Stimulated activated naive B cell treated with anti-CD40 and anti-IgM and Interleukin-4, amounts not matched to agents 10 μg/mL and 1 μg/mL and 100 μg/mL, for 72 hours (primary cell): ENCODE data around the gene CPLX3.

Experiments used
- ATAC-seq, 2 donors: fragments of 150-1000 bp; cut with Tn5 transposase; replicated peaks; 2 replicates each; pipeline ENCODE4 v1.10.0; 2021; ENCODE audit warnings: moderate library complexity in 1 of 2
- DNase-seq: peaks from one replicate; pipeline ENCODE4 v3.0.0; 2021
- H3K27ac Mint-ChIP-seq: one replicate; pipeline ENCODE4 v1.8.0; 2022; ENCODE audit warnings: mild to moderate bottlenecking, mixed read lengths
- H3K27me3 Mint-ChIP-seq, 2 donors: one replicate each; pipeline ENCODE4 v1.8.0; 2022; ENCODE audit warnings: mixed read lengths in 2 of 2
- H3K36me3 Mint-ChIP-seq, 2 donors: one replicate each; pipeline ENCODE4 v1.8.0; 2022; ENCODE audit warnings: mixed read lengths in 2 of 2, mild to moderate bottlenecking in 1 of 2
- H3K4me1 Mint-ChIP-seq, 2 donors: one replicate each; pipeline ENCODE4 v1.8.0; 2022; ENCODE audit warnings: mixed read lengths in 2 of 2, mild to moderate bottlenecking in 1 of 2
- H3K4me3 Mint-ChIP-seq, 2 donors: one replicate each; pipeline ENCODE4 v1.8.0; 2022; ENCODE audit warnings: mild to moderate bottlenecking in 2 of 2, mixed read lengths in 2 of 2, moderate library complexity in 1 of 2
- H3K9me3 Mint-ChIP-seq, 2 donors: one replicate each; pipeline ENCODE4 v1.8.0; 2022; ENCODE audit warnings: mixed read lengths in 2 of 2, mild to moderate bottlenecking in 1 of 2

Gene CPLX3

DNA sequence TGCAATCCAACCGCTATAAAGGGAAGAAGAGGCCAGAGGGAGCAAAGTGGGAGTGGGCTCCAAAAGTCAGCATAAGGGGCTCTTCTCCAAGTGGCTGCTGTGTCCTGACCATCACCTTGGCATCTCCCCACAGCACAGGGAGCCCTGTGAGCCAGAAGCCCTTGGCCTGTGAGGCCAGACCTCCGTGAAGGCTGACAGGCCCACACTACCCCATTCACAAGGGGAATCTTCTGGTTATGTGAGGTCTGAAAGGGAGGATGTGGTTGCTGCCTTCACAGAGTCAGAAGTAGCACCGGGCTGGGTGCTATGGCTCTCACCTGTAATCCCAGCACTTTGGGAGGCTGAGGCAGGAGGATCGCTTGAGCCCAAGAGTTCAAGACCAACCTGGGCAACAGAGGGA is 19.2 kb downstream of the CPLX3 start:
- Mint-ChIP-seq H3K4me1 (peaks cover 43 to 73% of the 10 kb centered on the region in 2 donors), H3K9me3 (no peaks in the 10 kb centered on the region), H3K4me3 (no peak overlapping the region), H3K27me3 (no peaks in the 10 kb centered on the region), H3K27ac (peak overlapping the region; percentile 63), H3K36me3 (peaks cover 45 to 53% of the 10 kb centered on the region in 2 donors)
- no peak for ATAC-seq
- no peak for DNase-seq

- peak overlapping the region in 1 of 2 donors; percentile 52 for H3K4me3 Mint-ChIP-seq
- no peaks in the 10 kb centered on the region for H3K27me3 Mint-ChIP-seq
- no peaks in the 10 kb centered on the region for H3K9me3 Mint-ChIP-seq
- H3K36me3 Mint-ChIP-seq, result peaks cover 50 to 53% of the 10 kb centered on the region in 2 donors
- H3K4me1 Mint-ChIP-seq, result peaks cover 36 to 55% of the 10 kb centered on the region in 2 donors
- peak overlapping the region; percentile 66 for H3K27ac Mint-ChIP-seq
- ATAC-seq, result no peak
- DNase-seq, result no peak
Measured at GRCh38 chr15:74847432-74847831, 21.0 kb downstream of the CPLX3 start.

- Mint-ChIP-seq H3K27ac (no peak overlapping the region), H3K4me3 (no peak overlapping the region), H3K27me3 (no peaks in the 10 kb centered on the region), H3K9me3 (no peaks in the 10 kb centered on the region), H3K36me3 (peaks cover 49 to 54% of the 10 kb centered on the region in 2 donors), H3K4me1 (peaks cover 30 to 37% of the 10 kb centered on the region in 2 donors)
- DNase-seq, result no peak
- ATAC-seq, result no peak
Measured at GRCh38 chr15:74850393-74850792, 24.0 kb downstream of the CPLX3 start.

DNA sequence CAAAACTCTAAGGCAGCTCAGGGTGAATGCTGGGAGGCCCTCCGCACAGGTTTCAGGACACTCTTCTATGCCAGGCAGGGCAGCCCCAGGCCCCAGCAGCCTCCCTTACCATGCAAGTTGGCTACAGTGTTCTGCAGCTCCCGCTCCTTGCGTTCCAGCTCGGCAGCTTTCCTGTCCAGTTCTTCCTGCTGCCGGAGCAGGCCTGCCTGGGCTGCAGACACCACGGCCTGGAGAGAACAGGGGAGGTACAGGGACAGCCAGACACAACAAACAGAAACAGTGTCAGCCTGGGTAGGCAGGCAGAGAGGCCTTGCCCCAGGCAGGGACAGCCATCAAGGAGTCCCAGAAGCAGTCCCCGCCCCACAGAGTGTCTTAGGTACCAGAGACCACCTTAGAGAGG is 25.5 kb downstream of the CPLX3 start:
- peaks cover 49 to 54% of the 10 kb centered on the region in 2 donors for H3K36me3 Mint-ChIP-seq
- peaks cover 31 to 44% of the 10 kb centered on the region in 2 donors for H3K4me1 Mint-ChIP-seq
- peak overlapping the region; percentile 56 for H3K27ac Mint-ChIP-seq
- no peak overlapping the region for H3K4me3 Mint-ChIP-seq
- no peaks in the 10 kb centered on the region for H3K27me3 Mint-ChIP-seq
- no peaks in the 10 kb centered on the region for H3K9me3 Mint-ChIP-seq
- ATAC-seq, result no peak
- DNase-seq, result no peak

- H3K4me1 Mint-ChIP-seq, result peaks cover 40 to 53% of the 10 kb centered on the region in 2 donors
- H3K9me3 Mint-ChIP-seq, result no peaks in the 10 kb centered on the region
- no peaks in the 10 kb centered on the region for H3K27me3 Mint-ChIP-seq
- H3K4me3 Mint-ChIP-seq, result no peak overlapping the region
- DNase-seq (no peak), ATAC-seq (no peak)
- H3K36me3 Mint-ChIP-seq, result peaks cover 34 to 41% of the 10 kb centered on the region in 2 donors
- H3K27ac Mint-ChIP-seq, result peak overlapping the region; percentile 37
Measured at GRCh38 chr15:74854453-74855022, 28.1 kb downstream of the CPLX3 start.

DNA sequence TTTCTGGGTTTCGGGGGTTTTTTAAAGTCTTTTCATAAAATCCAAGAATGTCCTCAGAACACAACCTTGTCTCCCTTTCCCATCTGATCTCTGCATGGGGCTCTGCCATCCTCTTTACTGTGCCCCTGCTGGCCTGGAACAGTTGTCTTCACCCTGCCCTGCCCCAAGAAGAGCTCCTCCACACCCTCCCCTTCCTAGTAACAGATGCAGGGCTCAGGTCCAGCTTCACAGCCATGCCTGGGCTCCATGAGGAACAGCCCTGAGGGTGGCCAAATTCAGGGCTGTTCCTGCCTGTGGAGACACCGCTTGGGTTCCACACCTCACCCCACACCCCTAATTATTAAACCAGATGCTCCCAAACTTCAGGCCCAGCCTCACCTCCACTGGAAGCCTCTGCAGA is 29.4 kb downstream of the CPLX3 start:
- Mint-ChIP-seq H3K36me3 (peaks cover 31 to 37% of the 10 kb centered on the region in 2 donors), H3K27me3 (no peaks in the 10 kb centered on the region), H3K4me1 (peaks cover 38 to 53% of the 10 kb centered on the region in 2 donors), H3K27ac (peak overlapping the region; percentile 90), H3K9me3 (no peaks in the 10 kb centered on the region), H3K4me3 (peak overlapping the region in 1 of 2 donors; percentile 39)
- DNase-seq (no peak), ATAC-seq (no peak)

GRCh38 chr15:74856537-74856936 is 30.1 kb downstream of the CPLX3 start:
- Mint-ChIP-seq H3K9me3 (no peaks in the 10 kb centered on the region), H3K4me1 (peaks cover 35 to 53% of the 10 kb centered on the region in 2 donors), H3K36me3 (peaks cover 26 to 31% of the 10 kb centered on the region in 2 donors), H3K27me3 (no peaks in the 10 kb centered on the region), H3K27ac (peak overlapping the region; percentile 94), H3K4me3 (no peak overlapping the region)
- ATAC-seq (no peak), DNase-seq (no peak)

DNA sequence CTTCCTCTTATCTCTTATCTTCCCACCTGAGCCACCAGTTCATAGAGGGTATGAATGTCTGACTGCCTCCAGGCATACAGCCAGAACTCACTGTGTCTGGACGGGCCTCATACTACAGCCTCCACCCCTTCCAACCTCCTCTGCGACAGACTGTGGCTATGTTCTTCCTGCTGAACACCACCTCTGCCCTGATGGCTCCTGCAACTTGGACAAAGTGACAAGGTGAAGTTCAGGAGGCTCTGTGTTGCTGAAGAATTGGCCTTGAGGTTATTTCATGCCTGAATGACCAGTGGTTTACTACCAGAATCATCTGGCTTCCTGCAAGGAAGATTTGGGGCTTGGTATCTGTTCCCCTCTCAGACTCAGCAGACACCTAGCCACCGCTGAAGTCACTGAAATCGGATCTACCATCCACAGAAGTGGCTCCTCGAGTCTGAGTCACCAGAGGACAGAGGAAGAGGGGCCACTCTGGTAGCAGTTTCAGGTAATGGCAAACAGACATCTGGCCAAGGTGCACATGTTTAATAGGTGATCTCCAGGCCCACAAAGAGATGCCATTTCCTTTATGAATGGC is 30.7 kb downstream of the CPLX3 start:
- H3K36me3 Mint-ChIP-seq, result peaks cover 22 to 27% of the 10 kb centered on the region in 2 donors
- no peaks in the 10 kb centered on the region for H3K9me3 Mint-ChIP-seq
- ATAC-seq (peak; percentile 85 to 87), DNase-seq (peak; percentile 57)
- H3K4me3 Mint-ChIP-seq, result peak overlapping the region; percentile 14 to 66
- peak overlapping the region; percentile 94 for H3K27ac Mint-ChIP-seq
- H3K27me3 Mint-ChIP-seq, result no peaks in the 10 kb centered on the region
- H3K4me1 Mint-ChIP-seq, result peaks cover 35 to 53% of the 10 kb centered on the region in 2 donors

- ATAC-seq (peak; percentile 79 to 85), DNase-seq (peak; percentile 47)
- peaks cover 20 to 23% of the 10 kb centered on the region in 2 donors for H3K36me3 Mint-ChIP-seq
- H3K27ac Mint-ChIP-seq, result peak overlapping the region; percentile 94
- H3K27me3 Mint-ChIP-seq, result no peaks in the 10 kb centered on the region
- H3K9me3 Mint-ChIP-seq, result no peaks in the 10 kb centered on the region
- H3K4me1 Mint-ChIP-seq, result peaks cover 35 to 52% of the 10 kb centered on the region in 2 donors
- peak overlapping the region; percentile 50 to 66 for H3K4me3 Mint-ChIP-seq
Measured at GRCh38 chr15:74857671-74858368, 31.4 kb downstream of the CPLX3 start.

DNA sequence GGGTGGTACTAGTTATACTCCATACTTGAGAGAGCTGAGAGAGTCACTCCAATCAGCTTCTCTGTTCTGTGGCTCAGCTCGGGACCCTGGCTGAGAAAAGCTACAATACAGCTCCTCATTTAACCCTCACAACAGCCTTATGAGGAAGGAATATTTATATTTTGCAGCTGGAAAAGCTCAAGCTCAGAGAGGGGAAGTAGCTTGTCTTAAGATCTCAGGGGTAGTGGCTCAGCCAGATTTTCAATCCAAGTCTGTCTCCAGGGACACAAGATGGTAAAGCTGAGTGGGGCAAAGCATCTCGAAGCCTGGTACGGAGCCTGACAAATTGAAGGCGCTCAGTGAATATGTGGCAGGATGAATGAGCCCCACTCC is 31.9 kb downstream of the CPLX3 start:
- Mint-ChIP-seq H3K27ac (peak overlapping the region; percentile 94), H3K4me3 (peak overlapping the region; percentile 50 to 66), H3K4me1 (peaks cover 34 to 47% of the 10 kb centered on the region in 2 donors), H3K9me3 (no peaks in the 10 kb centered on the region), H3K36me3 (peaks cover 17 to 18% of the 10 kb centered on the region in 2 donors), H3K27me3 (no peaks in the 10 kb centered on the region)
- ATAC-seq (no peak), DNase-seq (no peak)

GRCh38 chr15:74863239-74864056 is 37.0 kb downstream of the CPLX3 start:
- DNase-seq, result no peak

GRCh38 chr15:74864296-74864695 is 37.9 kb downstream of the CPLX3 start:
- Mint-ChIP-seq H3K27ac (no peak overlapping the region), H3K27me3 (no peaks in the 10 kb centered on the region), H3K9me3 (no peaks in the 10 kb centered on the region), H3K4me1 (peaks cover 34 to 63% of the 10 kb centered on the region in 2 donors), H3K4me3 (no peak overlapping the region), H3K36me3 (peaks cover 31 to 47% of the 10 kb centered on the region in 2 donors)
- ATAC-seq, result no peak
- DNase-seq, result no peak

More at GRCh38 chr15:74863239-74864056, 37.0 kb downstream of the CPLX3 start:
- H3K27me3 Mint-ChIP-seq, result no peaks in the 10 kb centered on the region
- H3K9me3 Mint-ChIP-seq, result no peaks in the 10 kb centered on the region
- peaks cover 39 to 63% of the 10 kb centered on the region in 2 donors for H3K4me1 Mint-ChIP-seq
- H3K4me3 Mint-ChIP-seq, result no peak overlapping the region
- ATAC-seq, result no peak
- peaks cover 32 to 45% of the 10 kb centered on the region in 2 donors for H3K36me3 Mint-ChIP-seq
- no peak overlapping the region for H3K27ac Mint-ChIP-seq

GRCh38 chr15:74865316-74865715 is 38.9 kb downstream of the CPLX3 start:
- Mint-ChIP-seq H3K4me1 (peaks cover 40 to 66% of the 10 kb centered on the region in 2 donors), H3K36me3 (peaks cover 38 to 57% of the 10 kb centered on the region in 2 donors), H3K27me3 (no peaks in the 10 kb centered on the region), H3K4me3 (peak overlapping the region in 1 of 2 donors; percentile 52), H3K27ac (peak overlapping the region; percentile 14), H3K9me3 (no peaks in the 10 kb centered on the region)
- ATAC-seq, result no peak
- no peak for DNase-seq

- ATAC-seq, result no peak
- DNase-seq, result no peak
- Mint-ChIP-seq H3K27me3 (no peaks in the 10 kb centered on the region), H3K4me1 (peaks cover 44 to 74% of the 10 kb centered on the region in 2 donors), H3K9me3 (no peaks in the 10 kb centered on the region), H3K36me3 (peaks cover 43 to 63% of the 10 kb centered on the region in 2 donors), H3K27ac (no peak overlapping the region), H3K4me3 (peak overlapping the region in 1 of 2 donors; percentile 52)
Measured at GRCh38 chr15:74866090-74866489, 39.7 kb downstream of the CPLX3 start.
